GM19328 (cell line): ENCODE results near the gene FREM1.
"Not testable (repeated sequence)": the region's sequence is repeated elsewhere in the genome, so short reads cannot be mapped to it uniquely, and the experiment has no call there.

Experiments
- ATAC-seq: cut with Tn5 transposase; IDR thresholded peaks from one replicate; pipeline ENCODE4 v1.9.1; 2021; ENCODE audit warnings: mild to moderate bottlenecking, moderate library complexity; ENCODE audit not compliant: unreplicated experiment

Gene FREM1

DNA sequence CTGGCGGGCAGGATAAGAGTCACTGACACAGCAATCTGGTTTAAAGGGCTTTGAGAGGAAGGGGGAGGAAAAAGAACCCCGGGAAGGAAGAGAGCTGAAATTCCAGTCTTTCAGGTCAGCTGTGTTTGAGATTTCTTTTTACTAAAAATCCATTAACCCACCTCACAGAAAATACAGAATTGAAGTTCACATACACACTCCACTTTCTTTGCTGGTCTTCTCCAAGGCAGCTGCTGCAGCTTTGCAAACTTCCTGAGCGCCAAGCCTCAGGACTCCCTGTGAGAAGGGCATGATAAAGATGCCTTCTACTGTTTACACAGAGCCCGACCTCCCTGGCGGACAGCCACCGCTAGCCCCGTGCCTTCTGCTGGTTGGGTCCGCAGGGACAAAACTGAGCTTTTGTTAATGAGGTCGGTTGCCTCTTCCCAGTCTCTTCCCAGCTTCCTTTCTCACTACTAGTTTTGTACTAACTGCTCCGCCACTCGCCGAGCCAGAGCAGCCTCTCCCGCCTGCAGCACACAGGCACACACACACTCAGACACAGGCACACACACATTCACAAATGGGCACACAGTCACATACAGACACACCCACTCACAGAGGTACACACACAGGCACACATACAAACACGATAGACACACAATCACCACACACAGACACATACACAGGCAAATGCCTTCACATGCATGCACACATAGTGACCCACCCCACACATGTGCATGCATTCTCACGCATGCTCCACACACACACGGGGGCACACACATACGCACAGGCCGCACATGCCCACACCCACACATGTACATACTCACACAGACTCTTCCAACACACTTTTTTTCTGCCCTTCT lies at the start of gene FREM1:
Gene FREM1 (minus strand): TSS at position 468 of the 845 bp plus-strand sequence. CDS start 41,451 bp downstream, outside the sequence.
- ATAC-seq = no peak

DNA sequence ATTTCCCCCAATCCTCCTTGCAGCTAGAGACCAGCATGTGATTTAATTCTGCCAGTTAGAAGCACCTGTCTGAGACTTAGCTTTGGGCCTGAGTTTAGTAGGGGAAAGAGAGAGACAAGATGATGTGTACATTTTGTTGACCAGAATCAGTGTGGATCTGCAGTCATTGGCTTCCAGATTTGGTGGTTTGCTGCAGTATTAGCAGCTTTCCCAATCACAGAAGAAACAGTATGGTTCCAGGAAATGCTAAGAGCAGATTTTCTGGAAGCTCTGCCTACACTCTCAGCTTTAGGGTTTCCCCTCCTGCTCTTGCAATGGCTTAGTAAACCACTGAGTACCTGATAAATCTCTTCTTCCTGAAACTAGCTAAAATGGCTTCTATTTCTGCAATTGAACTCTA lies 48.8 kb upstream of the FREM1 start:
- no peak for ATAC-seq

- no peak for ATAC-seq
These were observed 46.9 kb upstream of the FREM1 start for GRCh38 chr9:14957109-14957508.

GRCh38 chr9:14956208-14956607 lies 46.0 kb upstream of the FREM1 start:
- ATAC-seq = no peak

GRCh38 chr9:14945351-14945750 lies 35.1 kb upstream of the FREM1 start:
- no peak for ATAC-seq

GRCh38 chr9:14941501-14942405 lies 31.5 kb upstream of the FREM1 start:
- no peak for ATAC-seq

DNA sequence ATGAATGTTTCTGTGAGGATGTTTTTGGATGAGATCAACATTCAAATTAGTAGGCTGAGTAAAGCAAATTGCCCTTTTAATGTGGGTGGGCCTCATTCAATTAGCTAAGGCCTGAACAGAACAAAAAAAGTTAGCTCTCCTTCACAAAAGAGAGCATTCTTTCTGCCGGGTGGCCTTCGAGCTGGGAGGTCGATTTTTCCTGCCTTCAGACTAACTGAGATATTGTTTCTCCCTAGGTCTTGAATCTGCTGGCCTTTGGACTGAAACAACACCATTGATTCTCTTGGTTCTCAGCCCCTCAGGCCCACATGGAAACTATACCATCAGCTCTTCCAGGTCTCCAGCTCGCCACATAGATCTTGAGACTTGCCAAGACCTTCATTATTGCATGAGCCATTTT lies 29.1 kb upstream of the FREM1 start:
- ATAC-seq = no peak

- no peak for ATAC-seq
These were observed 27.0 kb upstream of the FREM1 start for GRCh38 chr9:14937216-14937615.

- ATAC-seq = no peak
These were observed 26.3 kb upstream of the FREM1 start for GRCh38 chr9:14936491-14936890.

- no peak for ATAC-seq
These were observed 25.7 kb upstream of the FREM1 start for GRCh38 chr9:14935964-14936363.

DNA sequence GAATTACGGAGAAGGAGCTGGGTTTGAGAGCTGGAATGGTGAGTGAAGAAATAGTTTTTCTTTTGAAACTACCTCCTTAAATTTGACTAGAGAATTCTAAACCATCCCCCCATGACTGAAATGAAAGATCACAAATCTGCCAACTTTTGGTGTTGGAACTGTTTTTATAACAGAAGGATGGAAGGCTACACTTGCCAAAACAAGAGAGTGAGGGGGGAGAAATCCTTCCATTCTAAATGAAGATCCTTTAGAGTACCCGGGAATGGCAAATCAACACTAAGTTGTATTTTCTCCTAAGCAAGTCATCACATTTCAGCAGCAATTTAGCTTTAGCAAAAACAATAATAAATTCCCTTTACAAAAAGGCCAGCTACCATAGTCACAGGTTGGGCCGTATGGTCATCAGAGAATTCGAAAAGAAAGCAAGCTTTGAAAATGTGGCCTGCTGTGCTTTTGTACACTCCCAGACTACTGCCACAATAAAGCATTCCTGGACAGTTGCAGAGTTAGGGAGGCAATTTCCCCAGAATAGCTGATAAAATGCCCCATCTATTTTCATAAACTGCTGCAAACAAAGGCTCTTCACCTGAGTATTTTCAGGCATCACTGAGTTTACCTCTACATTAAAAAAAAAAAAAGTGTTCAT lies 25.0 kb upstream of the FREM1 start:
- no peak for ATAC-seq

DNA sequence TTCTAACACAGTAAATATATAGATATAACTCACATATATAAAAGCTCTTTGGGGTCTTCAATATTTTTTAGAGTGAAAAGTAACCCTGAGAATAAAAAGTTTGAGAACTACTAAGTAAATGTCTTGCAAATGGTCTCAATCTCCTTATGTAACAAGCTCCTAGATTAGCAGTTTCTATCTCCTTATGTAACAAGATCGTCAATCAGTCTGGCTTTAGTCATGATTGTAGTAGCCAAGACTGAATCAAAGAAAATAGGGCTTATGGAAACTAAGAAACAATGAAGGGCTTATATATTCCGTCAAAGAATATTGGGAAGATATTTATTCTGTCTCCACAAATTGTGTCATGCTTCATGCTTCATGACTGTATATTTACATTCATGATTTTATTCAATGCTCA lies 22.4 kb upstream of the FREM1 start:
- no peak for ATAC-seq

GRCh38 chr9:14932231-14932630 lies 22.0 kb upstream of the FREM1 start:
- no peak for ATAC-seq

GRCh38 chr9:14926941-14927624 lies 16.9 kb upstream of the FREM1 start:
- ATAC-seq = no peak

- ATAC-seq = no peak
These were observed 14.3 kb upstream of the FREM1 start for GRCh38 chr9:14924230-14925219.

GRCh38 chr9:14923701-14924100 lies 13.5 kb upstream of the FREM1 start:
- no peak for ATAC-seq

- not testable (repeated sequence) for ATAC-seq
These were observed 10.6 kb upstream of the FREM1 start for GRCh38 chr9:14920805-14921204.

- ATAC-seq = no peak
These were observed 3.1 kb upstream of the FREM1 start for GRCh38 chr9:14913366-14913765.

DNA sequence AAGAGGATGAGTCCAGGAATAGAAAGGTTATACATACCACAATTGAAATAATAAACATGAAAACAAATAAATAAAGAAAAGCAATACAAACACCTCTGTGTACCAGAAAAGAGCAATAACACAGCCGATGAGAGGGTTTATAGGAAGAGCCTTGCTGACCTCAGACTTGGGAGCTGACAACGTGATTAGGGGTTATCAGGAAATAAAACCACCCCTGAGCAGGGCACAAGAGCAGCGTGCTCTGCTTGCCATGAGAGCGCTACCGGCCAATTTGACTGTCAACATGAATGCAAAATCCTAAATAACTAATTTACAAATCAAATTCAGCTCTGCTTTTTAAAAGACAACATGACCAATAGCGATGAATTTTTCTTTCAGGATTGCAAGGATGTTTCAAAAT lies 2.6 kb upstream of the FREM1 start:
- ATAC-seq = no peak

GRCh38 chr9:14911046-14911445 lies 818 bp upstream of the FREM1 start:
- ATAC-seq = no peak
